HG03521 (cell line): ENCODE results near the gene PREX1.
"Not testable (repeated sequence)": the region's sequence is repeated elsewhere in the genome, so short reads cannot be mapped to it uniquely, and the experiment has no call there.

Experiments
- ATAC-seq: cut with Tn5 transposase; IDR thresholded peaks from one replicate; pipeline ENCODE4 v1.9.1; 2021; ENCODE audit warnings: mild to moderate bottlenecking, moderate library complexity; ENCODE audit not compliant: unreplicated experiment

Gene PREX1

GRCh38 chr20:48759631-48760245 is 68.1 kb downstream of the PREX1 start:
- no peak for ATAC-seq

GRCh38 chr20:48758206-48758820 is 69.5 kb downstream of the PREX1 start:
- ATAC-seq, result no peak

- not testable (repeated sequence) for ATAC-seq
These were observed 71.0 kb downstream of the PREX1 start for GRCh38 chr20:48756774-48757173.

GRCh38 chr20:48754292-48754691 is 73.5 kb downstream of the PREX1 start:
- ATAC-seq, result no peak

- no peak for ATAC-seq
These were observed 74.8 kb downstream of the PREX1 start for GRCh38 chr20:48752963-48753362.

- no peak for ATAC-seq
These were observed 75.9 kb downstream of the PREX1 start for GRCh38 chr20:48751871-48752270.

- no peak for ATAC-seq
These were observed 76.7 kb downstream of the PREX1 start for GRCh38 chr20:48750941-48751635.

- no peak for ATAC-seq
These were observed 77.4 kb downstream of the PREX1 start for GRCh38 chr20:48750376-48750775.

GRCh38 chr20:48749437-48749836 is 78.4 kb downstream of the PREX1 start:
- ATAC-seq, result no peak

- ATAC-seq, result no peak
These were observed 79.2 kb downstream of the PREX1 start for GRCh38 chr20:48748556-48748955.

- no peak for ATAC-seq
These were observed 79.9 kb downstream of the PREX1 start for GRCh38 chr20:48747840-48748414.

GRCh38 chr20:48745330-48745729 is 82.5 kb downstream of the PREX1 start:
- ATAC-seq, result no peak

GRCh38 chr20:48744515-48744914 is 83.3 kb downstream of the PREX1 start:
- no peak for ATAC-seq

- no peak for ATAC-seq
These were observed 84.0 kb downstream of the PREX1 start for GRCh38 chr20:48743807-48744206.

GRCh38 chr20:48742912-48743680 is 84.7 kb downstream of the PREX1 start:
- ATAC-seq, result no peak

- ATAC-seq, result no peak
These were observed 85.6 kb downstream of the PREX1 start for GRCh38 chr20:48742233-48742632.

GRCh38 chr20:48741669-48742068 is 86.1 kb downstream of the PREX1 start:
- no peak for ATAC-seq

- ATAC-seq, result no peak
These were observed 87.1 kb downstream of the PREX1 start for GRCh38 chr20:48740712-48741111.

- no peak for ATAC-seq
These were observed 87.5 kb downstream of the PREX1 start for GRCh38 chr20:48740292-48740649.

GRCh38 chr20:48739395-48740291 is 88.2 kb downstream of the PREX1 start:
- ATAC-seq, result no peak
